ENCODE measurements around the gene RTL1.

GRCh38 chr14:100830681-100831080 is 72.8 kb downstream of the RTL1 start:
- TF ChIP-seq POLR2AphosphoS5 (IDR thresholded peaks at IDR 0.05) (no peak), CTCF (IDR thresholded peaks at IDR 0.05) (no peak), POLR2A (IDR thresholded peaks at IDR 0.05) (no peak), EP300 (IDR thresholded peaks at IDR 0.05; ENCODE audit: low read depth) (no peak)

Measured in transverse colon (tissue), 4 donors.